B cell (primary cell): ENCODE measurements around the gene THAP11. TPM values are rescaled to one million over a fixed set of nuclear protein-coding genes. Genes with fewer than 3 reads are reported as not detected.

ENCODE experiments used
- ATAC-seq: fragments of 200-7000 bp; cut with Tn5 transposase; one replicate; pipeline ENCODE4 v1.10.0; 2021; ENCODE audit warnings: low read depth, mild to moderate bottlenecking, moderate number of reproducible peaks, moderate library complexity
- CTCF ChIA-PET: fragments of 350-600 bp; sonication (Branson Sonifier 250); formaldehyde crosslinking; loops from one replicate; lab custom pipeline; 2021; ENCODE audit warnings: antibody characterized with exemption, inconsistent platforms; lab: Charles Lee
- POLR2A ChIA-PET: fragments of 350-600 bp; sonication (Branson Sonifier 250); formaldehyde crosslinking; loops from one replicate; lab custom pipeline; 2021; ENCODE audit warnings: antibody characterized with exemption; lab: Charles Lee
- DNase-seq: peaks from one replicate; pipeline ENCODE4 v3.0.0; 2013
- H2AFZ ChIP-seq: 2 replicates; pipeline ENCODE4 v1.6.1; 2012; ENCODE audit warnings: mild to moderate bottlenecking, low read depth, low read length; ENCODE audit not compliant: insufficient read depth, poor library complexity, severe bottlenecking
- H3K27ac ChIP-seq, 2 donors: 1 replicate in 1 of 2; 2 replicates in 1 of 2; pipeline ENCODE4 v1.5.1; 2012 to 2013; ENCODE audit warnings: low read length in 2 of 2, mild to moderate bottlenecking in 2 of 2, moderate library complexity in 1 of 2
- H3K27me3 ChIP-seq, 4 experiments: fragments of 200-600 bp in 1 of 4; sonication (generic) in 1 of 4; replicated peaks in 1 of 4; 1 replicate in 2 of 4; 2 replicates in 2 of 4; pipeline versions ENCODE4 v1.6.1 to v1.7.0; 2013 to 2016; ENCODE audit warnings: low read length in 3 of 4, mild to moderate bottlenecking in 2 of 4, mixed read lengths in 1 of 4, moderate library complexity in 1 of 4; ENCODE audit not compliant: insufficient read depth in 4 of 4, control insufficient read depth in 3 of 4; ENCODE audit errors: control extremely low read depth in 1 of 4
- H3K36me3 ChIP-seq, 2 experiments: replicated peaks in 1 of 2; 1 replicate in 1 of 2; 2 replicates in 1 of 2; pipeline versions ENCODE4 v1.6.1 to v1.7.1; 2013; ENCODE audit warnings: low read length in 1 of 2; ENCODE audit not compliant: insufficient read depth in 2 of 2, control insufficient read depth in 1 of 2; ENCODE audit errors: control extremely low read depth in 1 of 2, extremely low read depth in 1 of 2
- H3K4me1 ChIP-seq, 2 donors: fragments of 200-600 bp in 1 of 2; sonication (generic) in 1 of 2; 1 replicate in 1 of 2; 2 replicates in 1 of 2; pipeline versions ENCODE4 v1.5.1 to v1.6.1; 2013 to 2017; ENCODE audit warnings: low read length in 2 of 2; ENCODE audit not compliant: control insufficient read depth in 2 of 2, insufficient read depth in 2 of 2
- H3K4me2 ChIP-seq: replicated peaks from 2 replicates; pipeline ENCODE3; 2012; ENCODE audit warnings: mild to moderate bottlenecking, low read depth, low read length; ENCODE audit not compliant: poor library complexity, severe bottlenecking
- H3K4me3 ChIP-seq, 5 experiments: fragments of 200-600 bp in 1 of 5; sonication (generic) in 1 of 5; 1 replicate in 3 of 5; 2 replicates in 2 of 5; pipeline versions ENCODE4 v1.5.1 to v1.7.0; 2011 to 2016; ENCODE audit warnings: low read length in 4 of 5, mild to moderate bottlenecking in 4 of 5, low read depth in 2 of 5, control low read depth in 1 of 5, moderate library complexity in 1 of 5; ENCODE audit not compliant: insufficient read depth in 1 of 5; ENCODE audit errors: control extremely low read depth in 1 of 5, extremely low read depth in 1 of 5
- H3K79me2 ChIP-seq: fragments of 200-600 bp; sonication (generic); one replicate; pipeline ENCODE4 v1.6.0; 2016; ENCODE audit warnings: low read length; ENCODE audit not compliant: control insufficient read depth, insufficient read depth
- H3K9ac ChIP-seq: fragments of 200-600 bp; sonication (generic); 2 replicates; pipeline ENCODE4 v1.6.1; 2017; ENCODE audit warnings: mild to moderate bottlenecking, low read length, moderate library complexity
- H3K9me3 ChIP-seq, 3 donors: one replicate each; pipeline versions ENCODE4 v1.6.1 to v1.7.1; 2013; ENCODE audit warnings: low read length in 2 of 3; ENCODE audit not compliant: control insufficient read depth in 2 of 3, insufficient read depth in 1 of 3; ENCODE audit errors: control extremely low read depth in 1 of 3
- H4K20me1 ChIP-seq: 2 replicates; pipeline ENCODE4 v1.6.0; 2012; ENCODE audit warnings: mild to moderate bottlenecking, low read length; ENCODE audit not compliant: insufficient read depth, control insufficient read depth, poor library complexity, severe bottlenecking
- H3K27ac Mint-ChIP-seq: one replicate; pipeline ENCODE4 v1.8.0; 2021; ENCODE audit warnings: mixed read lengths
- H3K27me3 Mint-ChIP-seq: one replicate; pipeline ENCODE4 v1.8.0; 2021; ENCODE audit warnings: mixed read lengths
- H3K4me1 Mint-ChIP-seq: one replicate; pipeline ENCODE4 v1.8.0; 2021; ENCODE audit warnings: mixed read lengths
- H3K4me3 Mint-ChIP-seq: one replicate; pipeline ENCODE4 v1.8.0; 2021; ENCODE audit warnings: mixed read lengths
- H3K9me3 Mint-ChIP-seq: one replicate; pipeline ENCODE4 v1.8.0; 2022; ENCODE audit warnings: mixed read lengths; ENCODE audit not compliant: insufficient read depth
- CTCF ChIP-seq: fragments of 200-600 bp; IDR thresholded peaks from one replicate; pipeline ENCODE4 v1.8.0; 2022; ENCODE audit warnings: antibody characterized with exemption, mild to moderate bottlenecking
- EZH2 ChIP-seq: IDR thresholded peaks from 2 replicates; pipeline ENCODE4 v1.6.1; 2012; ENCODE audit warnings: borderline replicate concordance, low read depth, mild to moderate bottlenecking, moderate library complexity, low read length; ENCODE audit not compliant: insufficient read depth, poor library complexity, severe bottlenecking
- WGBS: methylation state at CpG from one replicate; pipeline ENCODE4 v1.1.5; 2013; ENCODE audit warnings: missing lambda C conversion rate; ENCODE audit not compliant: insufficient coverage; 5-methylcytosine and 5-hydroxymethylcytosine counted together
- intact Hi-C: fragments of 100-400 bp; cut with micrococcal nuclease; formaldehyde crosslinking; loops from one replicate; pipeline ENCODE4 v1.10.0; 2022
- polyA plus RNA-seq: library from polyadenylated mRNA; depleted of rRNA; stranded (reverse); fragments of >200 nt; gene quantifications from 2 replicates; pipeline ENCODE4 v1.2.3, GENCODE V29; 2012
- total RNA-seq, 2 donors: library from RNA; stranded (reverse); fragments of 120-200 nt in 1 of 2; gene quantifications; 1 replicate in 1 of 2; 2 replicates in 1 of 2; pipeline versions ENCODE4 v1.2.3 to v1.2.4, GENCODE V29; 2013 to 2022

THAP11 gene
- total and polyA plus RNA-seq, 2 donors (not counting 1 experiment from before 2014, with no cell fraction given): 24.4 to 42.7 TPM

GRCh38 chr16:67833030-67833414 lies 9.1 kb upstream of the THAP11 start:
- H3K9me3 ChIP-seq: no peaks in the 10 kb centered on the region
- peak; percentile 29 for DNase-seq
- Mint-ChIP-seq H3K27me3 (no peaks in the 10 kb centered on the region), H3K4me1 (peaks cover 16% of the 10 kb centered on the region), H3K9me3 (no peaks in the 10 kb centered on the region), H3K27ac (no peak overlapping the region), H3K4me3 (peak overlapping the region; percentile 89)
- H3K27ac ChIP-seq: peak overlapping the region in 1 of 2 donors; percentile 64
- H4K20me1 ChIP-seq: no peaks in the 10 kb centered on the region
- peaks cover 0 to 28% of the 10 kb centered on the region in 2 experiments for H3K36me3 ChIP-seq
- peaks cover 16% of the 10 kb centered on the region for H3K79me2 ChIP-seq
- peaks cover 12 to 16% of the 10 kb centered on the region in 2 donors for H3K4me1 ChIP-seq
- TF ChIP-seq CTCF (no peak), EZH2 (no peak)
- H3K9ac ChIP-seq: peak overlapping the region; percentile 83
- no peak for ATAC-seq
- H2AFZ ChIP-seq: peak overlapping the region; percentile 90
- ChIA-PET POLR2A (interaction anchor here (0.6 to 1.0 kb wide), 5 partner anchors 10 to 391 kb away, joined by 3 to 8 read pairs (median 3); no protein-coding TSS in a partner anchor), CTCF (interaction anchor here (1.3 to 4.1 kb wide), 4 partner anchors 12 to 208 kb away, joined by 3 to 28 read pairs (median 8); no protein-coding TSS in a partner anchor)
- peak overlapping the region; percentile 47 to 76 (median 75) for H3K4me3 ChIP-seq
- intact Hi-C loops: loop anchor here (1.0 to 5.0 kb wide), 6 partner anchors 9 to 404 kb away; partner anchors contain the start of genes EDC4, ESRP2, NUTF2 and RANBP10
- peak overlapping the region; percentile 91 for H3K4me2 ChIP-seq
- 3% methylated on average over 3 of the region's 3 CpGs for WGBS
- no peaks in the 10 kb centered on the region for H3K27me3 ChIP-seq
